ENCODE results near the gene DPYSL5. TPM values are rescaled to one million over a fixed set of nuclear protein-coding genes. Genes with fewer than 3 reads are reported as not detected.
"Not testable (repeated sequence)": the region's sequence is repeated elsewhere in the genome, so short reads cannot be mapped to it uniquely, and the experiment has no call there.

DPYSL5 gene
- polyA plus RNA-seq, 2 of the 4 experiments (the other 2 are of a cell fraction): 2.5 to 8.2 TPM

DNA sequence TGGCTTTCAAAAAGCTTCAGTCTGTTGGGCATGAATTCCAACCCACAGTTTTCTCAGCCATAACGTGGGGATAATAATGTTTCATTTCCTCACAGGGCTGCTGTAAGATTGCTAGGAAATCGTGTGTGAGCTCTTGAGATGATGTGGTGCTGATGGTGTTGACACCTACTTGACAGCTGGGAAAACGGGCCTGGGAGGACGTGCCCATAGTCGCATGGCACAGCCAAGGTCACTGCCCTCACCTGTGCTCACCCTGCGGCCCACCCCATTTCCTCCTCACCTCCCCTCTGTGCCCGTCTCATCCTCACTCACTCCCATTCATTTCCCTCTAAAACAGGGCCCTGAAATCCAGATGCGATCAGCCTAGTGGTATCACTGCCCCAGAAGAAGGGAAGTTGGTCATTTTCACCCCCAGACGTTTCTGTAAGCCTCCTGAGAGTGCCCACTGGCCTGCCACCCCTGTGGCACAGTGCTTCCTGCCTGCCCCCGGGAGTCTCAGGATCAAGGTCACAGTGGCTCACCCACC, 33.0 kb downstream of the DPYSL5 start:
- Histone ChIP-seq H3K4me3 (no peak overlapping the region), H3K4me2 (no peak overlapping the region), H3K4me1 (no peaks in the 10 kb centered on the region), H3K27ac (no peak overlapping the region), H3K9me3 (no peaks in the 10 kb centered on the region)
- DNase-seq (ENCODE audit: low read depth in 1 of 2, low spot score in 1 of 2) (no peak), FAIRE-seq (no peak), ATAC-seq (no peak)
- TF ChIP-seq ESRRA (IDR thresholded peaks at IDR 0.05; ENCODE audit: borderline replicate concordance, low read length) (no peak), HDAC2 (IDR thresholded peaks at IDR 0.05) (no peak), EHF (CRISPR knock-in tag; IDR thresholded peaks at IDR 0.05) (no peak), TFCP2L1 (CRISPR knock-in tag; IDR thresholded peaks at IDR 0.05) (no peak), CBX8 (IDR thresholded peaks at IDR 0.05) (no peak), PHF8 (IDR thresholded peaks at IDR 0.05; ENCODE audit: borderline replicate concordance, low read depth) (no peak), CEBPB (IDR thresholded peaks at IDR 0.05) (no peak), KDM1A (IDR thresholded peaks at IDR 0.05; ENCODE audit: low read depth) (no peak)
- TF ChIP-seq, protein P1, sequence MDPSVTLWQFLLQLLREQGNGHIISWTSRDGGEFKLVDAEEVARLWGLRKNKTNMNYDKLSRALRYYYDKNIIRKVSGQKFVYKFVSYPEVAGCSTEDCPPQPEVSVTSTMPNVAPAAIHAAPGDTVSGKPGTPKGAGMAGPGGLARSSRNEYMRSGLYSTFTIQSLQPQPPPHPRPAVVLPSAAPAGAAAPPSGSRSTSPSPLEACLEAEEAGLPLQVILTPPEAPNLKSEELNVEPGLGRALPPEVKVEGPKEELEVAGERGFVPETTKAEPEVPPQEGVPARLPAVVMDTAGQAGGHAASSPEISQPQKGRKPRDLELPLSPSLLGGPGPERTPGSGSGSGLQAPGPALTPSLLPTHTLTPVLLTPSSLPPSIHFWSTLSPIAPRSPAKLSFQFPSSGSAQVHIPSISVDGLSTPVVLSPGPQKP (IDR thresholded peaks at IDR 0.05; ENCODE audit: low read depth, low read length): no peak
- TF ChIP-seq, protein P2, sequence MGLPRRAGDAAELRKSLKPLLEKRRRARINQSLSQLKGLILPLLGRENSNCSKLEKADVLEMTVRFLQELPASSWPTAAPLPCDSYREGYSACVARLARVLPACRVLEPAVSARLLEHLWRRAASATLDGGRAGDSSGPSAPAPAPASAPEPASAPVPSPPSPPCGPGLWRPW (IDR thresholded peaks at IDR 0.05): no peak
- TF ChIP-seq, protein P3, sequence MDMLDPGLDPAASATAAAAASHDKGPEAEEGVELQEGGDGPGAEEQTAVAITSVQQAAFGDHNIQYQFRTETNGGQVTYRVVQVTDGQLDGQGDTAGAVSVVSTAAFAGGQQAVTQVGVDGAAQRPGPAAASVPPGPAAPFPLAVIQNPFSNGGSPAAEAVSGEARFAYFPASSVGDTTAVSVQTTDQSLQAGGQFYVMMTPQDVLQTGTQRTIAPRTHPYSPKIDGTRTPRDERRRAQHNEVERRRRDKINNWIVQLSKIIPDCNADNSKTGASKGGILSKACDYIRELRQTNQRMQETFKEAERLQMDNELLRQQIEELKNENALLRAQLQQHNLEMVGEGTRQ (IDR thresholded peaks at IDR 0.05): no peak
- POLR2A ChIA-PET: no interaction called here
- CTCF ChIA-PET: interaction anchor here (0.7 to 3.8 kb wide), 5 partner anchors 35 to 303 kb away, joined by 3 to 23 read pairs (median 3); no protein-coding TSS in a partner anchor
- 52% methylated on average over 10 of the region's 10 CpGs for WGBS (ENCODE audit: missing lambda C conversion rate)

- H3K27ac ChIP-seq; H3K4me1 ChIP-seq; CTCF ChIA-PET; ATAC-seq; POLR2A ChIA-PET; H3K4me2 ChIP-seq; H3K4me3 ChIP-seq; H3K9me3 ChIP-seq; FAIRE-seq; DNase-seq (ENCODE audit: low read depth in 1 of 2, low spot score in 1 of 2): not testable (repeated sequence)
- 50% methylated on average over 3 of the region's 3 CpGs for WGBS (ENCODE audit: missing lambda C conversion rate)
These were observed 34.3 kb downstream of the DPYSL5 start for GRCh38 chr2:26882220-26882619.

- H3K27ac ChIP-seq: no peak overlapping the region
- TF ChIP-seq POLR2AphosphoS2 (conservative IDR thresholded peaks at IDR 0.05; ENCODE audit: low read length) (no peak), GATA3 (IDR thresholded peaks at IDR 0.05; ENCODE audit: borderline replicate concordance) (no peak), EHMT2 (IDR thresholded peaks at IDR 0.05; ENCODE audit: low read depth) (no peak), FOSL2 (IDR thresholded peaks at IDR 0.05) (no peak), FOSL2 (CRISPR knock-in tag; IDR thresholded peaks at IDR 0.05) (no peak), RARB (CRISPR knock-in tag; IDR thresholded peaks at IDR 0.05) (no peak), HMGXB4 (CRISPR knock-in tag; IDR thresholded peaks at IDR 0.05; ENCODE audit: borderline replicate concordance) (no peak), CHD4 (IDR thresholded peaks at IDR 0.05; ENCODE audit: borderline replicate concordance) (no peak), SMC3 (IDR thresholded peaks at IDR 0.05) (no peak), MYC (IDR thresholded peaks at IDR 0.05; ENCODE audit: borderline replicate concordance, low read length) (no peak), RNF2 (IDR thresholded peaks at IDR 0.05; ENCODE audit: borderline replicate concordance, low read depth) (no peak)
- TF ChIP-seq, protein P1 (IDR thresholded peaks at IDR 0.05; ENCODE audit: low read depth, low read length): no peak
- ChIA-PET POLR2A (interaction anchor here (1.4 kb wide), 1 partner anchor 25 kb away, joined by 3 read pairs; no protein-coding TSS in a partner anchor), CTCF (interaction anchor here (0.9 to 2.0 kb wide), 9 partner anchors 29 to 381 kb away, joined by 3 to 11 read pairs (median 3); no protein-coding TSS in a partner anchor)
- no peaks in the 10 kb centered on the region for H3K9me3 ChIP-seq
- 83% methylated on average over 8 of the region's 8 CpGs for WGBS (ENCODE audit: missing lambda C conversion rate)
- DNase-seq (ENCODE audit: low read depth in 1 of 2, low spot score in 1 of 2): no peak
- H3K4me2 ChIP-seq: no peak overlapping the region
- no peaks in the 10 kb centered on the region for H3K4me1 ChIP-seq
- no peak for FAIRE-seq
- peak in 1 of 2 experiments; percentile 22; a peak in 2 of 6 replicates for ATAC-seq
- no peak overlapping the region for H3K4me3 ChIP-seq
These were observed 36.0 kb downstream of the DPYSL5 start for GRCh38 chr2:26883956-26884355.

All from A549 (cell line).